Left ventricle myocardium superior (tissue), 1 donor: ENCODE data around the gene PHKB. TPM values are rescaled to one million over a fixed set of nuclear protein-coding genes. Genes with fewer than 3 reads are reported as not detected.

Source experiments
- ATAC-seq: fragments of 200-7000 bp; cut with Tn5 transposase; one replicate; pipeline ENCODE4 v1.9.1; 2020; ENCODE audit warnings: mild to moderate bottlenecking, moderate library complexity
- DNase-seq: peaks from one replicate; pipeline ENCODE4 v3.0.0-alpha.2; 2020
- intact Hi-C: fragments of 100-400 bp; cut with micrococcal nuclease; formaldehyde crosslinking; loops from one replicate; pipeline ENCODE4 v1.11.0; 2022
- total RNA-seq: library from RNA; stranded (reverse); fragmentation: NEBNext Ultra II Directional; extraction: Animal tissue kit (Norgen Biotek cat#: 25700); gene quantifications from one replicate; pipeline ENCODE4 v1.2.1, GENCODE V29; 2021
- donor health status: DM: no; HTN: yes; CAD: no; lungs with severe emphysema.

PHKB gene
- total RNA-seq, 1 donor from 2014 or later, result 71.0 TPM

DNA sequence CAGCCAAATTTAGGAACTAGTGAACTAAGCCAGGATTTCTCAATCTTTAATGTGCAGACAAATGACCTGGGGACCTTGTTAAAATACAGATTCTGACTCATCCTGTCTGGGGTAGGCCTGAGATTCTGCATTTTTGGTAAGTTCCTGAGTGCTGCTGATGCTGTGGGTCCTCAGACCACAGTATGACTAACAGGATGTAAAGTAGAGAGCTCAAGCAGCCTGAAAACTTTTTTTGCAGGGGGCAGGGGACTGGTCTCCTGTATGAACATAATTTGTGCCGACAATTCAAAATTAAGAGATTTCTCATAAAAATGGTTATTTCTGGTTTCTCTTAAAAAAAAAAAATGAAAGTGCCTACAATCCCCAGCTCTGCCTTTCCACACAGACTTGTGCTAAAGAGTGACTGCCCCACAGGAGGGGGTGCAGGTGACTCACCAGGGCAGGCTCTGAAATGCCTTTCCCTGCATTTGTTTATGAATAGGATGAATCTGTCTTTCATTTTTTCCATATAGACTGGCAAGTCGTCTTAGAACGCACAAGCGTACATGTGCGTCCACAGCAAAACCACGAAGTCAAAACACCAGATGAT is 271.5 kb downstream of the PHKB start:
- DNase-seq (no peak), ATAC-seq (no peak)
- intact Hi-C loops, result no loop called here

DNA sequence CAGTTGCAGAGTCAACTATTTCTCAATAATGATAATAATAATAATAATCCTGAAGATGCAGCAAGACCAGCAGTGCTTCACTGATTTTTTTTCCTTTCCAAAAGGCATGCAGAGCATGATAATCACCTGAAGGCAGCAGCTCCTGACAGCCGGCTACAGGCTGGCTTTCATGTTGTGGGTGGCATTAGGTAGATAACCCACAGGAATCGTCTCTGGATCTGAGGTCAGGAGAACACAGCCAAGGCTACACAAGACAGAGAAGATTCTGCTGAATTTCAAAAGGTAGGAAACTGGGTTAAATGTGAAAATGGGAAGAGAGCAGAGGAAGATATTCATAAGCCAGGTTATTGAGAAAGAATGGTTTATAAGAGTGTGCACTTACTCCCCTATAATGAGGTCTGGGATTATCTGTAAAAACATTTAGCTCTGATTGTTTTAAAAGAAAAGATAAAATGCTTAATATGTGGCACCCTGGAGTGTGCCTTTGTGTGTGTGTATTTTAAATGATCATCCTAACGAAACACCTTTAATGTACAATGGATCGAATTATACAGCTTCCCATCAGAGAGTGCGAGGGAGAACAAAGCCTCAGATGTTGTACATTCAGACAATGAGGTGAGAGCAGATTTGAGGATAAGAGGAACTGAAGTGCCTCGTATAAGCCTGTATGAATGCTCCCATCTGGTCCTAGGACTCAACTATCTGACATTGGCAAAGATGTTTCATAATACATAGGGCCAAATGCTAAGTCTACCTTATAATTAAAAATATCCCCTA is 273.1 kb downstream of the PHKB start:
- DNase-seq (no peak), ATAC-seq (no peak)
- intact Hi-C loops, result no loop called here

DNA sequence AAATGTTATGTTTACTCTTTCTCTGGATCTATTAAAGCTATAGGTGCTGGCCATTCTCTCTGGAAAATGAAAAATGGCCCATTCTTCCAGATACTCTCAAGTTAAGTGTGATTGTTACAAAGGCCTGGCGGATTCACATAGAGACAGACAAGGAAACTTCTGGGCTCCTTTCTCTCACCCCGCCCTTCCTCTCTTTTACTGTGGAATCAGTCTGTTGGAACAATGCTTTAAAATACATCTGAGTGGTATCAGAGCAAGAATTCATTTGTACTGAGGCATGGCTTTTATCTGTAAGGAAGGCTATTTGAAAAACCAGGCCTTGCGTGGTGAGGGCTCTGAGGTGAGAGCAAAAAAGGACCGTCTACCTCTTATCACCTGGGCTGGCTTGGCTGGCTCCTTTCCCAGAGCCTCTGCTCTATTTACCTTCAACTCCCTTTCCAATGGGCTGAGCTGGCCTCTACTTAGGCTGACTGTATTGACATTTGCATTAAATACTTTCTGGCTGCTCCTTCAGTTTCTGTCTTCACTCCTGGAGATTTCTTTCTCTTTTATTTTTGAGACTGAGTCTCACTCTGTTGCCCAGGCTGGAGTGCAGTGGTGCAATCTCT is 274.0 kb downstream of the PHKB start:
- intact Hi-C loops, result no loop called here
- DNase-seq, result no peak
- no peak for ATAC-seq

GRCh38 chr16:47750371-47750770 is 289.2 kb downstream of the PHKB start:
- ATAC-seq (no peak), DNase-seq (no peak)
- intact Hi-C loops, result no loop called here

Other genes starting within 250 kb of the PHKB start
- gene ITFG1, start 268 bp upstream of the PHKB start, total RNA-seq, result 64.5 TPM